ENCODE results near the gene DRC7. TPM values are rescaled to one million over a fixed set of nuclear protein-coding genes. Genes with fewer than 3 reads are reported as not detected.
A peak's percentile ranks its signal among the peaks of the same experiment; 100 is the strongest.

DRC7 gene
- total RNA-seq, 1 experiment from 2014 or later = not detected

DNA sequence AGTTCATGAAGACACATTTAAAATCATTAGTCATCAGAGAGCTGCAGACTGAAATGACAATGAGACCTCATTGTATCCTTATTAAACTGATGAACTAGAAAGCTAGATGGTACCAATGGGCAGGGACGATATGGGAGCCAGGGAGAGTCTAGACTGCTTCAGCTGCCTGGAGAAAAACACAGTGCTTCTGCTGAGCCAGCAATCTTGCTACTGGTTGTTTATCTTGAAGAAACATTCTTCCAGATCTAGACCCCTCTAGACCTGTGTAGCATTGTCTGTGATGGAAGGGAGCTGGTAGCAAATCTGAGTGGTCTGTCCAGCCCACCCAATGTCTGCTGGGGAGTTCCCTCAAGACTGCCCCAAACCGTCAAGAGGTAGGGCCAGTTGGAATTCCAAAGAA lies 2.0 kb upstream of the DRC7 start:
- Mint-ChIP-seq H3K27ac (ENCODE audit: low read depth, unreplicated experiment) (no peak overlapping the region), H3K4me3 (ENCODE audit: unreplicated experiment) (no peak overlapping the region), H3K9me3 (ENCODE audit: unreplicated experiment) (no peaks in the 10 kb centered on the region), H3K27me3 (ENCODE audit: insufficient read depth, unreplicated experiment) (peaks cover 20% of the 10 kb centered on the region), H3K36me3 (ENCODE audit: insufficient read depth, unreplicated experiment) (no peaks in the 10 kb centered on the region), H3K4me1 (ENCODE audit: insufficient read depth, unreplicated experiment) (no peaks in the 10 kb centered on the region)
- POLR2A ChIA-PET = no interaction called here
- CTCF ChIA-PET = interaction anchor here (0.9 kb wide), 1 partner anchor 271 kb away, joined by 3 read pairs; no protein-coding TSS in a partner anchor
- BruUV-seq (replicated peaks) = no TSS peak
- DNase-seq (ENCODE audit: unreplicated experiment) = no peak
- intact Hi-C loops (cut with micrococcal nuclease) = no loop called here
- TF ChIP-seq, protein P1, sequence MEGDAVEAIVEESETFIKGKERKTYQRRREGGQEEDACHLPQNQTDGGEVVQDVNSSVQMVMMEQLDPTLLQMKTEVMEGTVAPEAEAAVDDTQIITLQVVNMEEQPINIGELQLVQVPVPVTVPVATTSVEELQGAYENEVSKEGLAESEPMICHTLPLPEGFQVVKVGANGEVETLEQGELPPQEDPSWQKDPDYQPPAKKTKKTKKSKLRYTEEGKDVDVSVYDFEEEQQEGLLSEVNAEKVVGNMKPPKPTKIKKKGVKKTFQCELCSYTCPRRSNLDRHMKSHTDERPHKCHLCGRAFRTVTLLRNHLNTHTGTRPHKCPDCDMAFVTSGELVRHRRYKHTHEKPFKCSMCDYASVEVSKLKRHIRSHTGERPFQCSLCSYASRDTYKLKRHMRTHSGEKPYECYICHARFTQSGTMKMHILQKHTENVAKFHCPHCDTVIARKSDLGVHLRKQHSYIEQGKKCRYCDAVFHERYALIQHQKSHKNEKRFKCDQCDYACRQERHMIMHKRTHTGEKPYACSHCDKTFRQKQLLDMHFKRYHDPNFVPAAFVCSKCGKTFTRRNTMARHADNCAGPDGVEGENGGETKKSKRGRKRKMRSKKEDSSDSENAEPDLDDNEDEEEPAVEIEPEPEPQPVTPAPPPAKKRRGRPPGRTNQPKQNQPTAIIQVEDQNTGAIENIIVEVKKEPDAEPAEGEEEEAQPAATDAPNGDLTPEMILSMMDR (IDR thresholded peaks at IDR 0.05; ENCODE audit: unreplicated experiment) = no peak

DNA sequence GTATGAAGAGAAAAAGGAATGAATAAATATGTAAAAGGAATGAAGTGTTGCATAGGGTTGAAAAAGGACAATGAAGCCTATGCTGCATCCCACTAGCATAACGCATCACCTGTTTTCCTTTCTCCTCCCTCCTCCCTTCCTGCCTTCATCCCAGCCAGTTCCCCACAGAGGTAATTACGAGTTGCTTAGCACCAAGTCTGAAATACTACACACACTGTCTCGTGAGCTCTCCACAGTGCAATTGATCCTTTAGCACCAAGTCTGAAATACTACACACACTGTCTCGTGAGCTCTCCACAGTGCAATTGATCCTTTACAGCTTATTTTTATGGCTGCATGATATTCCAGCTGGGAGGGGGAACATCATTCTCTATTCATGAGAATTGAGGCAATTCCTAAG lies 1.1 kb upstream of the DRC7 start:
- intact Hi-C loops (cut with micrococcal nuclease) = no loop called here
- ChIA-PET CTCF (interaction anchor here (0.6 kb wide), 1 partner anchor 122 kb away, joined by 3 read pairs; no protein-coding TSS in a partner anchor), POLR2A (interaction anchor here (0.7 kb wide), 2 partner anchors 26 to 171 kb away, joined by 3 read pairs; no protein-coding TSS in a partner anchor)
- peaks cover 20% of the 10 kb centered on the region for H3K27me3 Mint-ChIP-seq (ENCODE audit: insufficient read depth, unreplicated experiment)
- no peaks in the 10 kb centered on the region for H3K9me3 Mint-ChIP-seq (ENCODE audit: unreplicated experiment)
- TF ChIP-seq, protein P1 (IDR thresholded peaks at IDR 0.05; ENCODE audit: unreplicated experiment) = no peak
- H3K4me3 Mint-ChIP-seq (ENCODE audit: unreplicated experiment) = no peak overlapping the region
- BruUV-seq (replicated peaks) = no TSS peak
- no peaks in the 10 kb centered on the region for H3K4me1 Mint-ChIP-seq (ENCODE audit: insufficient read depth, unreplicated experiment)
- no peaks in the 10 kb centered on the region for H3K36me3 Mint-ChIP-seq (ENCODE audit: insufficient read depth, unreplicated experiment)
- no peak for DNase-seq (ENCODE audit: unreplicated experiment)
- no peak overlapping the region for H3K27ac Mint-ChIP-seq (ENCODE audit: low read depth, unreplicated experiment)

DNA sequence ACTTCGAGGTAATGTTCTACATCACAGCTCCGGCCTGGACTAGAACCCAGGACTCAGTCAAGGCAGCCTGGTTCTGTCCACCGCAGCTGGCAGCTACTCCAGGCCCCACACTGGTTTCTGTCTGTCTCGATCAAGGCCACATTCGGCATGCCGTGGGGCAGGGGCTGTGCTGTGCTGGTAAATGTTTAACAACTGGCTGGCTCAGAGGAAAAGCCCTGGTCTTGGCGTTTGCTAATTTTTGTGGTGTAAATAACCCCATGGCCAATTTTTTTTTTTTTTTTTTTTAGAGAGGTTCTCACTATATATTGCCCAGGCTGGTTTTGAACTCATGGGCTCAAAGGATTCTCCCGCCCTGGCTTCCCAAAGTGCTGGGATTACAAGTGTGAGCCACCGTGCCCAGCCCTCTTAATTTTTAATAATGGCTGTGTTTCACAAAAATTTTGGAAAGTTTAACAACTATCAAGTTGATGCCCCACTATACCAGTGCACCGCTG lies 328 bp upstream of the DRC7 start:
- BruUV-seq (replicated peaks) = no TSS peak
- no peak for DNase-seq (ENCODE audit: unreplicated experiment)
- Mint-ChIP-seq H3K36me3 (ENCODE audit: insufficient read depth, unreplicated experiment) (no peaks in the 10 kb centered on the region), H3K4me1 (ENCODE audit: insufficient read depth, unreplicated experiment) (no peaks in the 10 kb centered on the region), H3K27ac (ENCODE audit: low read depth, unreplicated experiment) (no peak overlapping the region), H3K27me3 (ENCODE audit: insufficient read depth, unreplicated experiment) (peaks cover 20% of the 10 kb centered on the region), H3K4me3 (ENCODE audit: unreplicated experiment) (peak overlapping the region; percentile 10), H3K9me3 (ENCODE audit: unreplicated experiment) (no peaks in the 10 kb centered on the region)
- intact Hi-C loops (cut with micrococcal nuclease) = no loop called here
- POLR2A ChIA-PET = interaction anchor here (0.7 kb wide), 1 partner anchor 76 kb away, joined by 3 read pairs; no protein-coding TSS in a partner anchor
- CTCF ChIA-PET = interaction anchor here (0.5 kb wide), 1 partner anchor 124 kb away, joined by 3 read pairs; no protein-coding TSS in a partner anchor
- TF ChIP-seq, protein P1 (IDR thresholded peaks at IDR 0.05; ENCODE audit: unreplicated experiment) = no peak

GRCh38 chr16:57695680-57696069 lies 1.1 kb downstream of the DRC7 start:
- BruUV-seq (replicated peaks) = no TSS peak
- Mint-ChIP-seq H3K36me3 (ENCODE audit: insufficient read depth, unreplicated experiment) (no peaks in the 10 kb centered on the region), H3K27ac (ENCODE audit: low read depth, unreplicated experiment) (no peak overlapping the region), H3K9me3 (ENCODE audit: unreplicated experiment) (no peaks in the 10 kb centered on the region), H3K4me3 (ENCODE audit: unreplicated experiment) (no peak overlapping the region), H3K4me1 (ENCODE audit: insufficient read depth, unreplicated experiment) (no peaks in the 10 kb centered on the region), H3K27me3 (ENCODE audit: insufficient read depth, unreplicated experiment) (peaks cover 20% of the 10 kb centered on the region)
- ChIA-PET POLR2A (no interaction called here), CTCF (interaction anchor here (0.6 to 0.9 kb wide), 2 partner anchors 24 to 114 kb away, joined by 3 read pairs; no protein-coding TSS in a partner anchor)
- no peak for DNase-seq (ENCODE audit: unreplicated experiment)
- intact Hi-C loops (cut with micrococcal nuclease) = no loop called here
- TF ChIP-seq, protein P1 (IDR thresholded peaks at IDR 0.05; ENCODE audit: unreplicated experiment) = no peak

All from MCF 10A (cell line).